Small intestine (tissue), 7 donors: Measurements from ENCODE around the gene POLR2L. TPM values are rescaled to one million over a fixed set of nuclear protein-coding genes. Genes with fewer than 3 reads are reported as not detected.

ENCODE experiments used
- DNase-seq, 2 donors: peaks; one replicate each; pipeline versions ENCODE4 v3.0.0 to v3.0.0-alpha.2; 2013
- FAIRE-seq: peaks from 2 replicates; lab custom pipeline; 2012; peaks lifted over from hg19 to GRCh38; lab: Jason Lieb, UNC
- H3K27ac ChIP-seq, 3 donors: one replicate each; pipeline ENCODE4 v1.5.1; 2013; ENCODE audit warnings: low read length in 2 of 3, mild to moderate bottlenecking in 2 of 3, control low read depth in 1 of 3, inconsistent platforms in 1 of 3, low read depth in 1 of 3, moderate library complexity in 1 of 3
- H3K27me3 ChIP-seq, 3 donors: one replicate each; pipeline ENCODE4 v1.6.1; 2013; ENCODE audit warnings: low read length in 3 of 3, inconsistent platforms in 1 of 3; ENCODE audit not compliant: control insufficient read depth in 3 of 3, insufficient read depth in 3 of 3
- H3K36me3 ChIP-seq, 3 donors: one replicate each; pipeline ENCODE4 v1.6.1; 2013; ENCODE audit warnings: low read length in 3 of 3, inconsistent platforms in 1 of 3, low read depth in 1 of 3, mild to moderate bottlenecking in 1 of 3, moderate library complexity in 1 of 3; ENCODE audit not compliant: control insufficient read depth in 3 of 3, insufficient read depth in 2 of 3
- H3K4me1 ChIP-seq, 3 donors: one replicate each; pipeline ENCODE4 v1.6.1; 2013; ENCODE audit warnings: low read length in 2 of 3, inconsistent platforms in 1 of 3, low read depth in 1 of 3, mild to moderate bottlenecking in 1 of 3, moderate library complexity in 1 of 3; ENCODE audit not compliant: control insufficient read depth in 3 of 3, insufficient read depth in 2 of 3
- H3K4me3 ChIP-seq, 3 donors: one replicate each; pipeline ENCODE4 v1.5.1; 2013; ENCODE audit warnings: low read length in 3 of 3, control low read depth in 1 of 3, inconsistent platforms in 1 of 3, low read depth in 1 of 3, mild to moderate bottlenecking in 1 of 3, moderate library complexity in 1 of 3
- H3K9me3 ChIP-seq, 2 donors: one replicate each; pipeline ENCODE4 v1.6.1; 2013; ENCODE audit warnings: low read depth in 1 of 2, low read length in 1 of 2; ENCODE audit not compliant: control insufficient read depth in 2 of 2, insufficient read depth in 1 of 2
- WGBS, 3 donors: extraction: QIAGEN DNeasy Blood & Tissue Kit; methylation state at CpG; one replicate each; pipeline ENCODE4 v1.1.7; 2013; 5-methylcytosine and 5-hydroxymethylcytosine counted together
- polyA plus RNA-seq, 4 donors: library from polyadenylated mRNA; stranded (reverse) in 3 of 4; unstranded in 1 of 4; fragments of 200-250 nt in 3 of 4; fragments of 120-200 nt in 1 of 4; gene quantifications; one replicate each; pipeline versions ENCODE4 v1.2.1 to v1.2.3, GENCODE V29; 2013
- donor health status: healthy with polysubstance abuse.
- donor health status: control.
- donor health status: control.
- donor health status: Bipolar disorder and iron deficiency.
- donor health status: healthy.

POLR2L gene
- polyA plus RNA-seq, 4 donors: 82.9 to 140 (median 132) TPM

DNA sequence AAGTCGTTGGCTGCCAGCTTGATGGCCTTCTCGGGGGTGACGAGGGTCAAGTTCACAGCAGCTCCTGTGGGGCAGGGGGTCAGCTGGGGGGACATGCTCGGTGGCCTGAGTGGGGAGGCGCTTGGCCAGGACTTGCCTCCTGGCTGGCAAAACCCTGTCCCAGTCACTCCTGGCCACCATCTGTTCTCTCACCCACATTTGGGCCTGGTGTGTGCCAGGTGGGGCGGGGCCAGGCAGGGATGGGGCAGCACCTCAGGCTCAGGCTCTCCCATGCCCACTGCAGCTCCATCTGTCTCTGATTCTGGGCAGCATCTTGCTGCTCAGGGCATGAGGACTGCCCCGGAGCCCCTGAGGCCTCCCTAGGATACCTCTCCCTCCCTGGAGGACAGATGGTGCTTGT lies 48.8 kb downstream of the POLR2L start:
- Histone ChIP-seq H3K4me3 (no peak overlapping the region), H3K27ac (no peak overlapping the region), H3K27me3 (peaks cover 0 to 28% (median 0%) of the 10 kb centered on the region in 3 donors), H3K9me3 (no peaks in the 10 kb centered on the region), H3K4me1 (peaks cover 3 to 33% (median 10%) of the 10 kb centered on the region in 3 donors), H3K36me3 (peaks cover 0 to 40% (median 5%) of the 10 kb centered on the region in 3 donors)
- WGBS, 3 donors: 77 to 93% (median 82%) methylated on average over 7 of the region's 7 CpGs
- DNase-seq (no peak), FAIRE-seq (no peak)

DNA sequence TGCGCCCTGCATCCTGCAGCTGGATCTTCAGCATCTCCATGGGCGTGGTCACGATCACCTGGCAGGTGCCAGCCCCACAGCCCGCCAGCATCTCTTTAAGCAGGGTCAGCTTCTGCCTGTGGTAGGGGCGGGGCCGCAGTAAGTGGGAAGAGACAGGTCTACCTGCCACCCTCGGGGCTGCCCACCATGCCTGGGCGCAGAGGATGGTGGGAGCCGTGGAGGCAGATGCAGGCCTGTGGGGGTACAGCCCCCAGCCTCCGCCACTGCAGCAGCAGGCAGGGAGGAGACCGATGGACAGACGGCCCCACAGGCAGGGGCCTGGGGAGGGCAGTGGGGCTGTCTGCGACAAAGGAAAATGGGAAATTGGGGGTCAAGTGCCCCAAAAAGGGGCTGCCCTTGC lies 49.5 kb downstream of the POLR2L start:
- Histone ChIP-seq H3K4me3 (no peak overlapping the region), H3K4me1 (peaks cover 3 to 37% (median 10%) of the 10 kb centered on the region in 3 donors), H3K27me3 (peaks cover 0 to 32% (median 0%) of the 10 kb centered on the region in 3 donors), H3K27ac (no peak overlapping the region), H3K36me3 (peaks cover 0 to 41% (median 5%) of the 10 kb centered on the region in 3 donors), H3K9me3 (no peaks in the 10 kb centered on the region)
- FAIRE-seq (no peak), DNase-seq (no peak)
- 75 to 89% (median 81%) methylated on average over 9 to 13 of the region's 13 CpGs for WGBS, 3 donors

DNA sequence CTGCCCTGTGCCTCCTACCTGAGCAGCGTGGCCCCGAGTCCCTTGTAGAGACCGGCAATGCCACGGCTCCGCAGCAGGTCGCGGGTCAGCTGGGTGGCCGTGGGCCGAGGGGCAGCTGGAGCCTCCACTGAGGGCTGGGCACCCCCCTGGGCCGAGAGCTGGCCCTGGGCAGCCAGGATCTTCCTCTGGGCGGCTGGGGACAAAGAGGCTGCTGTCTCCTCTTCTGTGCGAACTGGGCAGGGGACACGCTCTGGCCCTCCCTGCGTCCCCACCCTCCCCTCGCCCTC lies 49.9 kb downstream of the POLR2L start:
- Histone ChIP-seq H3K4me3 (no peak overlapping the region), H3K27me3 (peaks cover 0 to 32% (median 0%) of the 10 kb centered on the region in 3 donors), H3K36me3 (peaks cover 0 to 44% (median 5%) of the 10 kb centered on the region in 3 donors), H3K4me1 (peaks cover 3 to 37% (median 10%) of the 10 kb centered on the region in 3 donors), H3K27ac (no peak overlapping the region), H3K9me3 (no peaks in the 10 kb centered on the region)
- 94 to 96% (median 94%) methylated on average over 9 to 15 of the region's 15 CpGs for WGBS, 3 donors
- FAIRE-seq: no peak
- DNase-seq: no peak

DNA sequence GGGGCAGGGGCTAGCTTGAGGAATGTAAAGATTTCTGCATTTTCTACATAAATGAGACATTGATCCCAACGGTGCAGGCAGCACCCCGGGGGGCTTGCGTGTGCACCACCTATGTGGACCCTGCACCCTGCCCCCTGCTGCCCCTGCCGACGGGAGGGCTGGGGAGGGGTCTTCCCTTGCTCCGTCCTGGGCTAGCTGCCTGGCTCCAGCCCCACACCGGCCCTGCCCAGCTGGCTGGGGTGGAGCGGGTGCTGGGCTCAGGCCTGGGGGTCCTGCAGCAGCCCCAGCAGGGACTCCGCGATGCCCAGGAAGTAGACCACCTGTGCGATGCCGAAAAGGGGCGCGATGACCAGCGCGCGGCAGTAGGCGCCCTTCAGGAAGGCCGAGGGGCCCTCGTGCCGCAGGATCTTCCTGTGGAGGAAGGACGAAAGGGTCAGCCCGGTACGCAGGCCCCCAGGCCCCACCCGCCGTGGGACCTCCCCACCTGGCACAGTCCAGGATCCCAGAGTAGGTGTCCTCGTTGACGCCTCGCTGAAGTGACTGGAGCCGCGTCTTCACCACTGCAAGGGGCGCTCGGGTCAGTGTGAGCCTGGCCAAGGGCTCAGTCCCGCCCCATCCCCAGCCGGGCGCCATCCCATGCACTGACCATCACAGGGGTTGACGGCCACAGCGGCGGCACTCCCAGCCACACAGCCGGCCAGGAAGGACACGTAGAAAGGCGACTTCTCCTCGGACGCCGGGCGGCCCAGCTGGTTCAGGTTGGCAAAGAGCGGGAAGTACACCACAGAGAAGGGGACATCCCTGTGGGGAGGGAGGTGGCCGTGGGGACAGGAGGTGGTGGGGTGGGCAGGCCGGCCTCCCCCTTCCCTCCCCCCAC lies 50.4 kb downstream of the POLR2L start:
- Histone ChIP-seq H3K9me3 (no peaks in the 10 kb centered on the region), H3K27ac (no peak overlapping the region), H3K27me3 (peaks cover 0 to 32% (median 0%) of the 10 kb centered on the region in 3 donors), H3K36me3 (peaks cover 0 to 46% (median 5%) of the 10 kb centered on the region in 3 donors), H3K4me1 (peaks cover 3 to 34% (median 8%) of the 10 kb centered on the region in 3 donors), H3K4me3 (no peak overlapping the region)
- WGBS, 3 donors: 93 to 94% (median 93%) methylated on average over 39 to 49 of the region's 49 CpGs
- DNase-seq: no peak
- FAIRE-seq: no peak

DNA sequence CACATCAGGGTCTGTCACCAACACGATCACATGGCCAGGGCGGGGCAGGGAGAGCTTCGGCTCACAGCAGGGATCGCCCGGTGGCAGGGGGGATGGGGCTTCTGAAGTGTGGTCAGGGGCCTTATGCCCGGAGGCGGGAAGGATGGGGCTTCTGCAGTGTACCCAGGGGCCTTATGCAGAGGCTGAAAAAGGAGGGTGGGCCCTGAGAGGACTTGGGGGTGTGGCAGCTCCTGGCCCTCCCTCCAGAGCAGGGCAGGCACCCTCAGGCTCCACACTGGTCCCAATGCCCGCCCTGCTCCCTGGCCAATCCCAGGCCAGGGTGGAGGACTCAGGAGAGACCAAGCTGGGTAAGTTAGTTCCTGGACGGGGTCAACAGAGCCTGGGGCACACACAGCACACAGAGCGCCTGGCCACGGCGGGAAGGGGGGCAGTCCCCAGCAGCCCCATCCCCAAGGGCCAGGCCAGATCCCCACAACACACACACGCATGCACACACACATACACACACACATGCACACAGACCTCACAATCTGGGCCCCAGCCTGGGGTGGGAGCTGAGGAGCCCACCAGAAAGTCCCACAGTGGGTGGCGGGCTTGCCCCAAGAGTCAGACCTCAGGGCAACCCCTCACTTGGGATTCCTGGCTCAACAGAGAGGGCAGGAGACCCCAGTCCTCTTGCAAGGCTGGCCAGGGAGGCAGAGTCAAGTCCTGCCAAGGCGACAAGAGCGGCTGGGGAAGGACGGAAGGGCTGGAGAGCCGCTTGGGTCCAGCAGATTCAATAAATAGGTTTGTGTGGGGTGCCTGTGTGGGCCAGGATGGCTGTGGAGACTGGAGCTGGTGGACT lies 51.4 kb downstream of the POLR2L start:
- H3K36me3 ChIP-seq: peaks cover 0 to 49% (median 5%) of the 10 kb centered on the region in 3 donors
- WGBS, 3 donors: 63 to 71% (median 67%) methylated on average over 14 to 18 of the region's 18 CpGs
- no peak for DNase-seq
- H3K27me3 ChIP-seq: peaks cover 0 to 32% (median 0%) of the 10 kb centered on the region in 3 donors
- FAIRE-seq: no peak
- H3K4me3 ChIP-seq: no peak overlapping the region
- H3K9me3 ChIP-seq: no peaks in the 10 kb centered on the region
- H3K4me1 ChIP-seq: peaks cover 0 to 26% (median 4%) of the 10 kb centered on the region in 3 donors
- H3K27ac ChIP-seq: no peak overlapping the region

DNA sequence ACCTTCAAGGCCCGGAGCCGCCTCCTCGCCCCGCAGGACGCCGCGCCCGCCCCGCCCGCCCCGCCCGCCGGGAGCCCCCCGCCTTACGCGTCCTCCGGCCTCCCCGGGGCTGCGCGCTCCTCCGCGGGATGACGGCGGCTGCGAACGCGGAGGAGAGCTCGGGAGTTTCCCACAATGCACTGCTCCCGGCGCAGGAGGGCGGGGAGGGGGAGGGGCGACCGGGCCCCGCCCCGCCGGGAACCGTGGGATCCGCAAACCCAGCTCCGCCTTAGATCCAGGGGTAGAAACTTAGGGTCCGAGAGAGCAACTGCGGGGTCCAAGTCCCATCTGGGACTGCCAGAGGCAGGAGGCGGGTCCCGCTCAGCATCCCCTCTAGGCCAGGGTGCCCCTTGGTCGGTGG lies 52.4 kb downstream of the POLR2L start, which contains the start of gene CEND1:
Gene CEND1 (minus strand): TSS at position 148 of the 400 bp plus-strand sequence. CDS start 1,514 bp downstream, outside the sequence.
- H3K4me3 ChIP-seq: no peak within 1 kb of the TSS
- FAIRE-seq (no peak), DNase-seq (peak in 1 of 2 donors; percentile 45)

More for the DNA sequence above, 52.4 kb downstream of the POLR2L start, which contains the start of gene CEND1:
- H3K4me1 ChIP-seq: peaks cover 0 to 16% (median 0%) of the 10 kb centered on the region in 3 donors
- peaks cover 0 to 49% (median 5%) of the 10 kb centered on the region in 3 donors for H3K36me3 ChIP-seq
- H3K27me3 ChIP-seq: peaks cover 0 to 32% (median 0%) of the 10 kb centered on the region in 3 donors
- no peak within 1 kb of the TSS for H3K27ac ChIP-seq
- no peaks in the 10 kb centered on the region for H3K9me3 ChIP-seq
- WGBS, 3 donors: 3 to 5% (median 4%) methylated on average over 20 to 44 of the region's 44 CpGs
